GM19035 (cell line): ENCODE measurements around the gene LRRC61.
"Not testable (repeated sequence)": the region's sequence is repeated elsewhere in the genome, so short reads cannot be mapped to it uniquely, and the experiment has no call there.

Source experiments
- ATAC-seq: cut with Tn5 transposase; IDR thresholded peaks from one replicate; pipeline ENCODE4 v1.9.1; 2021; ENCODE audit not compliant: unreplicated experiment

LRRC61 gene

GRCh38 chr7:150307129-150307528 is 16.0 kb upstream of the LRRC61 start:
- ATAC-seq = no peak

- ATAC-seq = no peak
These were observed 15.3 kb upstream of the LRRC61 start for GRCh38 chr7:150307904-150308303.

GRCh38 chr7:150308575-150308974 is 14.6 kb upstream of the LRRC61 start:
- no peak for ATAC-seq

GRCh38 chr7:150311146-150311545 is 12.0 kb upstream of the LRRC61 start:
- ATAC-seq = no peak

- ATAC-seq = no peak
These were observed 11.4 kb upstream of the LRRC61 start for GRCh38 chr7:150311711-150312110.

GRCh38 chr7:150312649-150313366 is 10.3 kb upstream of the LRRC61 start:
- not testable (repeated sequence) for ATAC-seq

GRCh38 chr7:150313367-150313809 is 9.8 kb upstream of the LRRC61 start:
- no peak for ATAC-seq

GRCh38 chr7:150313870-150314269 is 9.3 kb upstream of the LRRC61 start:
- ATAC-seq = no peak

- no peak for ATAC-seq
These were observed 8.4 kb upstream of the LRRC61 start for GRCh38 chr7:150314639-150315239.

GRCh38 chr7:150316987-150317386 is 6.2 kb upstream of the LRRC61 start:
- not testable (repeated sequence) for ATAC-seq

GRCh38 chr7:150317748-150318444 is 5.3 kb upstream of the LRRC61 start:
- ATAC-seq = no peak

GRCh38 chr7:150321788-150322113 is 1.4 kb upstream of the LRRC61 start:
- no peak for ATAC-seq

- ATAC-seq = no peak
These were observed 882 bp upstream of the LRRC61 start for GRCh38 chr7:150322114-150322832.

- ATAC-seq = peak; percentile 24
These were observed 672 bp downstream of the LRRC61 start for GRCh38 chr7:150323682-150324372.

- no peak for ATAC-seq
These were observed 1.3 kb downstream of the LRRC61 start for GRCh38 chr7:150324373-150324961.

- no peak for ATAC-seq
These were observed 2.0 kb downstream of the LRRC61 start for GRCh38 chr7:150325110-150325611.

- ATAC-seq = no peak
These were observed 2.7 kb downstream of the LRRC61 start for GRCh38 chr7:150325901-150326300.

GRCh38 chr7:150326657-150327268 is 3.6 kb downstream of the LRRC61 start:
- no peak for ATAC-seq

GRCh38 chr7:150327308-150327707 is 4.2 kb downstream of the LRRC61 start:
- no peak for ATAC-seq
